Measurements from ENCODE around the gene ZSWIM6.

DNA sequence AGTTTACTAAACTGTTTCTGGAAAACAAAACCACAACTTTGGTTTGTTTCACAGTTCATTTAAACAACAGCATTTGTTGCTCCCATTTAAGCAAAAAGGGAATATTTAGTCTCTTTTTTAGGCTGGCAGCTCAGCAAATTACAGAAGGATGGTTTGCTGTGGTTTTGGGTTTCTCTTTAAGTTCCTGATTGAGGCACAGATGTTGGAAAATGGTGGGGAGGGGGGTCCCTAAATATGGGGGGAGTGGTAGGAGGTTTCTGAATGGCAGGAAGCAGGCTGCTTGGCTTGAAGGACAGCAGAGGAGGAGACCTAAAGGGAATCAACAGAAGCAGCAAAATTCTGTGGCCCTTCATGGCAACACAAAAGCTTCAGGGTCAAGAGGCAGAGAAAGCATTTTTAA is 263.4 kb downstream of the ZSWIM6 start:
- TF ChIP-seq CTCF (IDR thresholded peaks at IDR 0.05; ENCODE audit: insufficient read depth, low read depth, low read length) (no peak), EZH2 (IDR thresholded peaks at IDR 0.05; ENCODE audit: insufficient read depth, low read length) (no peak)
